GM21381 (cell line): ENCODE data around the gene ERN2.
"Not testable (repeated sequence)": the region's sequence is repeated elsewhere in the genome, so short reads cannot be mapped to it uniquely, and the experiment has no call there.

Experiments
- ATAC-seq: cut with Tn5 transposase; IDR thresholded peaks from one replicate; pipeline ENCODE4 v1.9.1; 2021; ENCODE audit warnings: mild to moderate bottlenecking, moderate library complexity; ENCODE audit not compliant: unreplicated experiment

Gene ERN2

GRCh38 chr16:23712976-23713375 lies at the start of gene ERN2:
Gene ERN2, minus strand, starts transcription at chr16:23713222. Its CDS starts 35 bp downstream, at chr16:23713187.
- ATAC-seq: no peak

DNA sequence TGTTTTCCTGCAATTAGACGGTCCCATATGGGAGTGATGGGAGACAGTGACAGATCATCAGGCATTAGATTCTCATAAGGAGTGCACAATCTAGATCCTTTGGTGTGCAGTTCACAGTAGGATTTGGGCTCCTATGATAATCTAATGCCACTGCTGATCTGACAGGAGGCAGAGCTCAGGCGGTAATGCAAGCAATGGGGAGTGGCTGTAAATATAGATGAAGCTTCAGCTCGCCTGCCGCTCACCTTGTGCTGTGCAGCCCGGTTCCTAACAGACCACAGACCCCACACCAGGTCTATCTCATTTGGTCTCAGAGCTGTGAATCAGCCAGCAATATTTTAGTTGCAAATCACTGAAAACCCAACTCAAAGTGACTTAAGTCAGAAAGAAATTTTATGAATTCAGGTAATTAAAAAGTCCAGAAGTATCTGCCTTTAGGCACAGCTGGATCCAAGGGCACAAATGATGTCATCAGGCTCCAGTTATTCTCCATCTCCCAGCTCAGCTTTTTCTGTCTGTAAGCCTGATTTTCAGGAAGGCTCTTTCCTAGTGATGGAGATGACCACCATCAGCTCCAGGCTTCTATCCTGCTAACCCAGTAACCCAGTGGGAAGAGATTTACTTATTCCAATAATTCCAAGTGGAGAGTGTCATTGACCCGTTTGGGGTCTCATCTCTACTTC lies 45.1 kb upstream of the ERN2 start:
- no peak for ATAC-seq

- ATAC-seq: no peak
Observed at GRCh38 chr16:23757116-23757515, 44.1 kb upstream of the ERN2 start.

DNA sequence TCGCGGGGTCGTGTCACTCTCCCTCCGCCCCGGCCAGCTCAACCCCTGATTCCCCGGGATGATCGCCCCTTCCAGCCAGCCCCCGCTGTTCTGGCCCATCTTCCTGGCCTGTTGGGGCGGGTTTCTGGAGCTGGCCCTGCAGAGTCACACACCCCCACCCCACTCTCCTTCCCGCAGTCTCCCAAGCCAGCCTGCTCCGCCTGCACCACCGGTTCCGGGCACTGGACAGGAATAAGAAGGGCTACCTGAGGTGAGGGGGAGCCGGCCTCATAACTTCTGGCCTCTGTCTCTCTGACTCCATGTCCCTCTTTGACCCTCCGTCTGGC lies 42.4 kb upstream of the ERN2 start:
- no peak for ATAC-seq

GRCh38 chr16:23754594-23755483 lies 41.8 kb upstream of the ERN2 start, which contains the start of gene CHP2:
Gene CHP2, plus strand, starts transcription at chr16:23755026. Its CDS starts 24 bp downstream, at chr16:23755050.
- no peak for ATAC-seq

DNA sequence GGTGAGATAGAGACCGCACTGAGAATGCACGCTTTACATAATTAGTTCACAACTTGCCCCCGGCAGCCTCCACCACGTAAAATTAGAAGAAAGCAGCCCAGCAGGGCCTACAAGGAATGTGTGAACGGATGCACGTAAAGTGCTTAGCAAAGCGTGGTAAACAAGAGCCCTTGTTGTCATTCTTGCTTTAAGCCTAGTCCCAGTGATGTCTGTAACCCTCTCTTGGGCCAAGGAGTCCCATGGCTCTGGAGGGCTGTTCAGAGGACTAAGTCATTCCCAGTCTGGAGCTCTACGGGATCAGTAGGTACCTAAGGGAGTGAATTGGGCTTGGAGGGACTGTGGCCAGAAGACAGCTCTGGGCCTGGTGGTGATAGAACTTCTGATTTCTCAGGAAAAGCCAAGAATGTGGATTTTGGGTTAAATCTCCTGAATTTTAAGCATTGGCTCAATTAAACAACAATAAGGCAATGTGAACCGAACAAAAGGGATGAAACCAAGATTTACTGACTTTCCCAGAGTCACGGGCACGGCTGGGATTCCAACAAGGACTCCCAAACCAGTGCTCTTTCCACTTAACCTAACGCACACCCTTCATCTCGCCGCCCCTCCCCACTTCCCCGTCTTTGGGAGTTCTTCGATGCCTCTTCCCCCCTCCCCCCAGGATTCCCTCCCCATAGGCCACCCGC lies 41.0 kb upstream of the ERN2 start:
- no peak for ATAC-seq

DNA sequence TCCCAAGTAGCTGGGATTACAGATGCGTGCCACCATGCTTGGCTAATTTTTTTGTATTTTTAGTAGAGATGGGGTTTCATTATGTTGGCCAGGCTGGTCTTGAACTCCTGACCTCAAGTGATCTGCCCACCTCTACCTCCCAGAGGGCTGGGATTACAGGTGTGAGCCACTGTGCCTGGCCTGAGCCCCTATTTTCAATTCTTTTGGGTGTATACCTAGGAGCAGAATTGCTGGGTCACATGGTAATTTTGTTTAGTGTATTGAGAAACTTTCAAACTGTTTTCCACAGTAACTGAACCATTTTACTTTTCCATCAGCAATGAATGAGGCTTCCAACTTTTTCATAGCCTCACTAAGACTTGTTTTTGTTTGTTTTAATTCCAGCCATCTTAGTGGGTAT lies 38.0 kb upstream of the ERN2 start:
- not testable (repeated sequence) for ATAC-seq

- no peak for ATAC-seq
Observed at GRCh38 chr16:23748630-23749029, 35.6 kb upstream of the ERN2 start.

DNA sequence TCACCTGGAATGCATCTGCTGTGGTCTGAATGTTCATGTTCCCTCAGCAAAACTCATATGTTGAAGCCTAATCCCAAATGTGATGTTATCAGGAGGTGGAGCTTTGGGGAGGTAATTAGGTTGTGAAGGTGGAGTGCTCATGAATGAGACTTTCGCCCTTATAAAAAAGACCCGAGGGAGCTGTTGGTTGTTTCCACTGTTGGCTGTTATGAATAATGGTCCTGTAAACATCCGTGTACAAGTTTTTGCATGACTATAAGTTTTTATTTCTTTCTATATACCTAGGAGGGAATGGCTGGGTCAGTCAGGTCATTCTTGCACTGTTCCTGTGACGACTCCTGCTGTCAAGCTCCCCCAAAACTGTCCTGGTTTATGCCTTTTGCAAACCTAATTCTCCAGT lies 32.2 kb upstream of the ERN2 start:
- ATAC-seq: no peak

DNA sequence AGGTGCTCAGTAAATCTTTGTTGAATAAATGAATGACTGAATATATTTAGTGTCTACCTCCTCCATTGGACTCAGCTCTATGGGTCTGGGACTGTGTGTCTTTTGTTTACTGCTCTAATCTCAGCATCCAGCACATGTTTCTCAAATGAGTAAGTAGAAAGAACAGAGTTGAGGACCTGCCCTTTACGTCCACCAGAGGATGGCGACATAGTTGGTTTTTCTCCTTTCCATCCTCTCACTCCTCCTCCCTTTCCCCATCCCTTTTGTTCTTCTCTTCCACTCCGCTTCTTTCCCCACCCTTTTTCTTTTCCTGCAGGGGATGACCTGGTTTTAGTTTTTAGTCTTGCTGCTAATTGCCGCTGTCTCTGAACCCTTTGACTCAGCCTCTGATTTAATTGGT lies 29.7 kb upstream of the ERN2 start:
- ATAC-seq: no peak

GRCh38 chr16:23741675-23742303 lies 28.8 kb upstream of the ERN2 start:
- ATAC-seq: no peak

DNA sequence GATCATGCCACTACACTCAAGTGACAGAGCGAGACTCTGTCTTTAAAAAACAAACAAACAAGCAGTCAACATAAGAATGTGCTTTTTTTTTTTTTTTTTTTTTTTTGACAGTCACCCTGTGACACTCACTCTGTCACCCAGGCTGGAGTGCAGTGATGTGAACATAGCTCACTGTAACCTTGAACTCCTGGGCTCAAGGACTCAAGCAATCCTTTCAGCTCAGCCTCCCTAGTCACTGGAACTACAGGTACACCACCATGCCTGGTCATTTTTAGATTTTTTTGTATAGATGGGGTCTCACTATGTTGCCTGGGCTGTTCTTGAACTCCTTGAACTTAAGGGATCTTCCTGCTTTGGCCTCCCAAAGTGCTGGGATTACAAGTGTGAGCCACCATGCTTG lies 26.5 kb upstream of the ERN2 start:
- ATAC-seq: no peak

DNA sequence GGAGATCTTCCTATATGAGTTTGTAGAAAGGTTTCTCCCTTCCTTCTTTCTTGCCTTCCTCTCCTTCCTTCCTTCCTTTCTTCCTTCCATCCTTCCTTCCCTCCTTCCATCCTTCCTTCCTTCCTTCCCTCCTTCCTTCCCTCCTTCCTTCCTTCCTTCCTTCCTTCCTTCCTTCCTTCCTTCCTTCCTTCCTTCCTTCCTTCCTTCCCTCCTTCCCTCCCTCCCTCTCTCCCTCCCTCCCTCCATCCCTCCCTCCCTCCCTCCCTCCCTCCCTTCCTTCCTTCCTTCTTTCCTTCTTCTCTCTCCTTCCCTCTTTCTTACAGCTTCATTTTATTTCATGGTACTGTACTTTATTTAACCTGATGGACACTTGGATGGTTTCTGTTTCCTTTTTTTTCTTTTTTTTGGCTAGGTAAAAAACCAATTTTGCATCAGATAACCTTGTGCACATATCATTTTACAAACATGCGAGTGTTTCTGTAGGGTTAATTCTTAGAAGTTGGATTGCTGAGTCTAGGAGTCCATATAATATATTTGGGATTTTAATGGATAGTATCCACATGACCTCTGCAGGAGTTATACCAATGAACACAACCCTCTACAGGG lies 24.5 kb upstream of the ERN2 start:
- not testable (repeated sequence) for ATAC-seq

GRCh38 chr16:23734176-23734893 lies 21.3 kb upstream of the ERN2 start:
- ATAC-seq: no peak

DNA sequence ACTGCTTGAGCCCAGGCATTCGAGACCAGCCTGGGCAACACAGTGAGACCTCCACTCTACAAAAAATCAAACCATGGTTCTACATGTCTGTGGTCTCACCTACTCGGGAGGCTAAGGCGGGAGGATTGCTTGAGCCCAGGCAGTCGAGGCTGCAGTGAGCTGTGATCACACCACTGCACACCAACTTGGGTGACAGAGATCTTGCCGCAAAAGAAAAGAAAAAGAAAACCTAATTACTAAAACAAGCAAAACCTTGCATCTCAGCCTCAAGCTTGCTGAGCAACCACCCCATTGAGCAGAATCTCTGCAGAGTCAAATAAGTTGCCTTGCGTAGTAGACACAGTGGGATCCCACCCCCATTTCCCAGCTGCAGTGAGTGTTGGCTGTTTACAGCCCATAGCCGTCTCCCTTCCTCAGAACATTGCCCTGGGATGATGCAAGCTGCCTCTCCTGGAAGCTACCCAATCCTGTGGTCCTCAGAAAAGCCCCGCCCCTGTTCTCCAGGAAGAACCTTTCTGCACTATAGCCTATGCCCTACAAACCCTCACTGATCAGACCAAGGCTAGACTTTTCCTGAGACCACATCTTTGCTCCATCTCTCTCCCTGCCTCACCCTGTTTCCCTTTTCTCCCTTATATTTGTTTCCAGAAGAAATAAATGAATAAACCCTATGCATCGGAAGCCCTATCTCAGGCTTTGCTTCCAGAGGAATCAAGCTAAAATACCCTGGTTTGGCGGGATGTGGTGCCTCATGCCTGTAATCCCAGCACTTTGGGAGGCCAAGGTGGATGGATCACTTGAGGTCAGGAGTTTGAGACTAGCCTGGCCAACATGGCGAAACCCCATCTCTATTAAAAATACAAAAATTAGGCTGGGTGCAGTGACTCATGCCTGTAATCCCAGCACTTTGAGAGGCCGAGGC lies 16.7 kb upstream of the ERN2 start:
- no peak for ATAC-seq

- no peak for ATAC-seq
Observed at GRCh38 chr16:23728112-23728477, 15.1 kb upstream of the ERN2 start.

DNA sequence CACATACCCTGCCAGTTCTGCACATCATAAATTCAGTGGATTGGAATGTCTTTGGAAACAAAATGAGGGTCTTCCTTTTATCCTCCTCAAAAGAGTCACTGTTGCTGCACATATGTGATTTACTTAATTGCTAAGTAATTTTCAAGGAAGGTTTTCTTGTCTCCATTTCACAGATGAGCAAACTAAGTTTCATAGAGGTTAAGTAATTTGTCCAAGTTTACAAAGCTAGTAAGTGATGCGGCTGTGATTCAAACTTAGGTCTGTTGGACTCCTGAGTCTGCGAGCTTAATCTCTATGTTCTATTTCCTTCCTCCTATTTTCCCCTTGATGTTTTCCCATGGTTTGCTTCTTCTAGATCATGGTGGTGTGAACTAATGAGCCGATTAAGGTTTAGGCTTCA lies 13.7 kb upstream of the ERN2 start:
- ATAC-seq: no peak

- ATAC-seq: no peak
Observed at GRCh38 chr16:23724785-23725131, 11.7 kb upstream of the ERN2 start.

GRCh38 chr16:23724096-23724784 lies 11.2 kb upstream of the ERN2 start:
- no peak for ATAC-seq
